Activated CD4-positive, alpha-beta T cell treated with anti-CD3 and anti-CD28 coated beads, Interleukin-2, Interleukin-6, amounts not matched to agents 100 ng/mL and 50 ng/mL, durations not matched to agents 16 hours and 8 hours (primary cell): ENCODE data around the gene PSG4.
"Not testable (repeated sequence)": the region's sequence is repeated elsewhere in the genome, so short reads cannot be mapped to it uniquely, and the experiment has no call there.

Experiments
- DNase-seq: peaks from one replicate; pipeline ENCODE4 v3.0.0-alpha.2; 2020

Gene PSG4

GRCh38 chr19:43197666-43198397 is 7.6 kb downstream of the PSG4 start:
- not testable (repeated sequence) for DNase-seq

- DNase-seq, result not testable (repeated sequence)
Observed at GRCh38 chr19:43194397-43194796, 11.0 kb downstream of the PSG4 start.

DNA sequence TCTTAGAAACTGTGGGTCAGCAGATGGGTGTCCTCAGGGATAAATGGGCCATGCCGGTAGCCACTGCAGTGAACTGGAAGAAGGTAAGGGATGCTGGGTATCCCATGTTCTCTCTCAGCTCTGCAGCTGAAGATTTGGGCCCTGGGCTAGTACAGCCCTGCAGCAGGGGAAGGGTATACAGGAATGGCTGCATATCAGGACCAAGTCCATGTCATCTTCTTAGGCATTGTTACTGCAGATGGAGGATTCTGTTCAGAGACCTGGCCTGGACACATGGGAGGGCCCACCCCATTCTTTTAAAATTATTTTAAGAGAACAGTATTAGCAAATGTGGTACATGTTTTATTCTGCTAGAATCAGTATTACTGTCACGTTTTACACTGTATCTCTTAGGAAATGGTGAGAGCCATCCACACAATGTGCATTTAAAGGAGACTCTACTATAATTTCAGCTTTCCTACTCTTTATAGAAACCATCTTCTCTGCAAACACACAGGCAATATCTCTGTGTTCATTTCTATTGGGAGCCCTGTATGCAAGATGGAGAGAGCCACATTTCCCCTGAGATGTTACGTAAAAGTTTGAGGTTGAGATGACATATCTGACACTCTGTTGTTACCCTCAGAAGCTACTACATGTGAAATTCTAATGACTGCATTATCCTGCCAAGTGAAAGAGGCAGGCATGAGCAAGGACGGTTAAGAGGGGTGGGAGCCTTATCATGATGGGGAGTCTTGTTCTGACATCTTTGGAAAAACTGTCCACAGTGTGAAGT is 12.9 kb downstream of the PSG4 start:
- not testable (repeated sequence) for DNase-seq

- DNase-seq, result not testable (repeated sequence)
Observed at GRCh38 chr19:43188092-43188491, 17.3 kb downstream of the PSG4 start.

GRCh38 chr19:43186311-43186935 is 19.0 kb downstream of the PSG4 start, which contains the start of gene PSG5:
Gene PSG5 (minus strand): TSS chr19:43186536. CDS start chr19:43186405, 131 bp downstream.
- DNase-seq, result not testable (repeated sequence)

- DNase-seq, result not testable (repeated sequence)
Observed at GRCh38 chr19:43181869-43182771, 23.3 kb downstream of the PSG4 start.

GRCh38 chr19:43179569-43180147 is 25.8 kb downstream of the PSG4 start:
- DNase-seq, result peak; percentile 20

DNA sequence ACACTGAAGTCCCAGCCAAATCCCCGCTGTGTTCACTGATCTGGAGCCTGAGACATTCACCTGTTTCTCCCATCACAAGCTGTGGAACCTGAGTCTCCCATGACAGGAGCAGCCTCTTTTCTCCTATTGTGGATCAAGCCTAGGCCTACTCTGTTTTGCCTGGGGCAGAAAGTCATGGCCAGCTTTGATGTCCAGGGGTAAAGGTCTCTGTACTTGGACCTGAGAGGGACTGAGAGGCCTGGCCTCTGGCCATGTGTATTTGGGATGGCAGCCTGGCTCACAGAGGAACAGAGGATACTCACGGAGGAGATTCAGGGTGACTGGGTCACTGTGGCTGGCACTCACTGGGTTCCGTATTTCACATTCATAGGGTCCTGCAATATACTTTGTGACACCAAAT is 26.9 kb downstream of the PSG4 start:
- not testable (repeated sequence) for DNase-seq

- not testable (repeated sequence) for DNase-seq
Observed at GRCh38 chr19:43165906-43166305, 39.5 kb downstream of the PSG4 start.

DNA sequence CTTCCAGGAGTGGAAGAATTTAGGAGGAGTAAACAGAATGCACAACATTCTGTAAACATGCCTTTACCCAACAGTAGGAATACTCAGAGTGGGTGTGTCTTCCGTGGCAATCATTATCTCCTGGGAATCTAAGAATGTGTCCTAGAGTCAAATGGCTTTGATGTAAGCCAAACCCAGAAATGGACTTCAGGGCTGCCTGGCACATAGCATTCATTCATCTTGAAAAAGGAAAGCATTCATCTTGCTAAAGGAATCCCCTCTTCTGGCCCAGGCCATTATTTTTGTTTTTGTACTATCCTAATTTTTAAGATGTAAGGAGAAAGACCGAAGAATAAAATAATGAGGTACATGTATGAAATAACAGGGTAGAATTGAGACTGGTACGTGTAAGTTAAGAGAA is 42.3 kb downstream of the PSG4 start:
- DNase-seq, result not testable (repeated sequence)

DNA sequence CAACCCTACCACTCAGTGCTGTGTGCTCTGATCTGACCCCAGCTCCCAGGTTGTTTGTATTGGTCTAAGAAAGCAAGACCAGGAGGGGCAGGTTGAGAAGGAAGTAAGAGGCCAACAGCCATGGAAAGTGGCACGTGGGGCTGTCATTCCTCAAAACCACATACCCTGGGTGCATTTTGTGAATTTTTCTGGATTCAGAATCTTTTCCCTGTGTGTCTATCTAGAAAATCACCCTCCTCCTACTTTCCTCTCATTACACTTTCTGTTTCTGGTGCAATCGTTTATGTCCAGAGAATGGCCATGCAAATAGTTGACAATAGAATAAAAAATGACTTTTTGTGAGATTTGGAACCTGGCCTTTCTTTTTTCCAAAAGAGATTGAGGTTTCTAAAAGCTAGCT is 43.2 kb downstream of the PSG4 start:
- DNase-seq, result not testable (repeated sequence)

DNA sequence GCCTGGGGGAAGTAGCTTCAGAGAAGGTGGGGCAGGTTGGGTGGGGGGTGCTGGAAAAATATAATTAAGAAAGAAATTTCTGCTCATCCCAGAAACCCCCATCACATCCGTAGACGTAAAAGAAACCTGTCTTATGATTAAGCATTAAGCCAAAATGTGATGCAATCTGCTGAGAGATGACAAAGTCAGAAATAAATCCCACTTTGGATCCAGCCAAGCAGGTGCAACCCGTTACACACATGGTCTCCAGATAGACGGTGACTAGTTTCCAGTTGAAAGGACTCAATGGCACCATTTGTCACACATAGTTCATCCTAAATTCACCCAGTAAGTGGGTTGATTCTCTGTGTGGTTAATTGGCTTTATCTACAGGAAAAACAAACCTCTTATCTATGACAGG is 53.2 kb downstream of the PSG4 start:
- no peak for DNase-seq

- DNase-seq, result not testable (repeated sequence)
Observed at GRCh38 chr19:43149788-43150187, 55.6 kb downstream of the PSG4 start.

GRCh38 chr19:43148233-43148632 is 57.2 kb downstream of the PSG4 start:
- no peak for DNase-seq
